ENCODE results near the gene SRL. TPM values are rescaled to one million over a fixed set of nuclear protein-coding genes. Genes with fewer than 3 reads are reported as not detected.

The SRL gene
- total and polyA plus RNA-seq, 2 donors (not counting 1 experiment from before 2014, with no cell fraction given), result not detected

DNA sequence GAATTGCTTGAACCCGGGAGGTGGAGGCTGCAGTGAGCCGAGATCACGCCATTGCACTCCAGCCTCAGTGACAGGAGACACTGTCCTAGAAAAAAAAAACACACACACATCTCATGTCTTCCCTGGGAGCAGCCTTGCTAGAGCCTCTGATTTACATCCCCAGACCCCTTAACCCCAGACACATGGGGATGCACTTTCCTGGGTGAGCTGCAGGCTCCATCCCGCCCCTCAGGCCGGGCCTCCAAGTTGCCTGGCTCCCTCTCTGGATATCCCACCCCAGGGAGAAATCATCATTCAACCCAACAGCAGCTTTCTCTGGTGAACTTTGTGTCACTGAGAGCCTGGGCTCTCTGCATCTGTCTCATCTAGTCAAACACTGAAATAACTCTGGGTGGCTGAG lies 21.5 kb downstream of the SRL start:
- Mint-ChIP-seq H3K9me3 (ENCODE audit: insufficient read depth) (no peaks in the 10 kb centered on the region), H3K4me3 (no peak overlapping the region), H3K4me1 (no peaks in the 10 kb centered on the region), H3K27ac (no peak overlapping the region), H3K27me3 (peaks cover 16% of the 10 kb centered on the region)
- ChIA-PET POLR2A (no interaction called here), CTCF (interaction anchor here (0.7 kb wide), 1 partner anchor 1425 kb away, joined by 5 read pairs; no protein-coding TSS in a partner anchor)
- Histone ChIP-seq H3K4me3 (ENCODE audit: control extremely low read depth in 1 of 5, extremely low read depth in 1 of 5, insufficient read depth in 1 of 5, low read depth in 2 of 5, low read length in 4 of 5) (no peak overlapping the region), H3K27me3 (replicated peaks in 1 of 4; ENCODE audit: control extremely low read depth in 1 of 4, control insufficient read depth in 3 of 4, insufficient read depth in 4 of 4, low read length in 3 of 4) (peaks cover 0 to 3% (median 0%) of the 10 kb centered on the region in 4 experiments), H3K4me2 (replicated peaks; ENCODE audit: low read depth, low read length, poor library complexity, severe bottlenecking) (no peak overlapping the region), H3K9ac (ENCODE audit: low read length) (no peak overlapping the region), H3K36me3 (replicated peaks in 1 of 2; ENCODE audit: control extremely low read depth in 1 of 2, control insufficient read depth in 1 of 2, extremely low read depth in 1 of 2, insufficient read depth in 2 of 2, low read length in 1 of 2) (no peaks in the 10 kb centered on the region), H4K20me1 (ENCODE audit: control insufficient read depth, insufficient read depth, low read length, poor library complexity, severe bottlenecking) (no peaks in the 10 kb centered on the region), H3K79me2 (ENCODE audit: control insufficient read depth, insufficient read depth, low read length) (no peaks in the 10 kb centered on the region), H2AFZ (ENCODE audit: insufficient read depth, low read depth, low read length, poor library complexity, severe bottlenecking) (no peak overlapping the region), H3K4me1 (ENCODE audit: control insufficient read depth in 2 of 2, insufficient read depth in 2 of 2, low read length in 2 of 2) (no peaks in the 10 kb centered on the region), H3K27ac (ENCODE audit: low read length in 2 of 2) (no peak overlapping the region), H3K9me3 (ENCODE audit: control extremely low read depth in 1 of 3, control insufficient read depth in 2 of 3, insufficient read depth in 1 of 3, low read length in 2 of 3) (no peaks in the 10 kb centered on the region)
- no peak for DNase-seq
- ATAC-seq (ENCODE audit: low read depth), result no peak
- TF ChIP-seq EZH2 (IDR thresholded peaks at IDR 0.05; ENCODE audit: borderline replicate concordance, insufficient read depth, low read depth, low read length, poor library complexity, severe bottlenecking), result no peak
- TF ChIP-seq, protein P1, sequence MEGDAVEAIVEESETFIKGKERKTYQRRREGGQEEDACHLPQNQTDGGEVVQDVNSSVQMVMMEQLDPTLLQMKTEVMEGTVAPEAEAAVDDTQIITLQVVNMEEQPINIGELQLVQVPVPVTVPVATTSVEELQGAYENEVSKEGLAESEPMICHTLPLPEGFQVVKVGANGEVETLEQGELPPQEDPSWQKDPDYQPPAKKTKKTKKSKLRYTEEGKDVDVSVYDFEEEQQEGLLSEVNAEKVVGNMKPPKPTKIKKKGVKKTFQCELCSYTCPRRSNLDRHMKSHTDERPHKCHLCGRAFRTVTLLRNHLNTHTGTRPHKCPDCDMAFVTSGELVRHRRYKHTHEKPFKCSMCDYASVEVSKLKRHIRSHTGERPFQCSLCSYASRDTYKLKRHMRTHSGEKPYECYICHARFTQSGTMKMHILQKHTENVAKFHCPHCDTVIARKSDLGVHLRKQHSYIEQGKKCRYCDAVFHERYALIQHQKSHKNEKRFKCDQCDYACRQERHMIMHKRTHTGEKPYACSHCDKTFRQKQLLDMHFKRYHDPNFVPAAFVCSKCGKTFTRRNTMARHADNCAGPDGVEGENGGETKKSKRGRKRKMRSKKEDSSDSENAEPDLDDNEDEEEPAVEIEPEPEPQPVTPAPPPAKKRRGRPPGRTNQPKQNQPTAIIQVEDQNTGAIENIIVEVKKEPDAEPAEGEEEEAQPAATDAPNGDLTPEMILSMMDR (IDR thresholded peaks at IDR 0.05), result no peak
- 87% methylated on average over 5 of the region's 5 CpGs for WGBS (ENCODE audit: insufficient coverage)
- intact Hi-C loops (cut with micrococcal nuclease), result no loop called here

DNA sequence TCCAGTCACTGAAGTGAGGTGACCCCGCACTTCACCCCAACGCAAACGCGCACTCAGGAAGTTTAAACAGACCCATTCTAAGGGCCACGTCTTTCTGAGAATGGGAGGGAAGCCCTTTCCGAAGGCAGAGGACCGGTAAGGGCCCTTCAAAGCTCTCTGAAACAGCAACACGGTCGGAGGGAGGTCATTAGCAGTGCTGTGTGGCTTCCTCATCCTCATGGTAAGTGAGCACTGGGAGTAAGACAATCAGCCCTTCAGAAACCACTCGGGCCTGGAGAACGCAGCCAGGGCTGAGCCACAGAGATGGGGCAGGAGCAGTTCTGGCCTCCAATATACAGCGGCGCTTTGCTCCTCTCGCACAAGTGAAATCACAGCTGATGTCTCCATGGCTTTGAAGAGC lies 23.7 kb downstream of the SRL start:
- no peaks in the 10 kb centered on the region for H4K20me1 ChIP-seq (ENCODE audit: control insufficient read depth, insufficient read depth, low read length, poor library complexity, severe bottlenecking)
- no peak for DNase-seq
- ChIA-PET POLR2A (no interaction called here), CTCF (no interaction called here)
- no peak overlapping the region for H3K9ac ChIP-seq (ENCODE audit: low read length)
- TF ChIP-seq, protein P1 (IDR thresholded peaks at IDR 0.05), result no peak
- Mint-ChIP-seq H3K27ac (no peak overlapping the region), H3K9me3 (ENCODE audit: insufficient read depth) (no peaks in the 10 kb centered on the region), H3K27me3 (peaks cover 15% of the 10 kb centered on the region), H3K4me1 (no peaks in the 10 kb centered on the region), H3K4me3 (no peak overlapping the region)
- H3K36me3 ChIP-seq (replicated peaks in 1 of 2; ENCODE audit: control extremely low read depth in 1 of 2, control insufficient read depth in 1 of 2, extremely low read depth in 1 of 2, insufficient read depth in 2 of 2, low read length in 1 of 2), result no peaks in the 10 kb centered on the region
- no peak overlapping the region for H2AFZ ChIP-seq (ENCODE audit: insufficient read depth, low read depth, low read length, poor library complexity, severe bottlenecking)
- no peaks in the 10 kb centered on the region for H3K9me3 ChIP-seq (ENCODE audit: control extremely low read depth in 1 of 3, control insufficient read depth in 2 of 3, insufficient read depth in 1 of 3, low read length in 2 of 3)
- no peaks in the 10 kb centered on the region for H3K79me2 ChIP-seq (ENCODE audit: control insufficient read depth, insufficient read depth, low read length)
- H3K27me3 ChIP-seq (replicated peaks in 1 of 4; ENCODE audit: control extremely low read depth in 1 of 4, control insufficient read depth in 3 of 4, insufficient read depth in 4 of 4, low read length in 3 of 4), result peaks cover 0 to 5% (median 0%) of the 10 kb centered on the region in 4 experiments
- H3K4me2 ChIP-seq (replicated peaks; ENCODE audit: low read depth, low read length, poor library complexity, severe bottlenecking), result no peak overlapping the region
- ATAC-seq (ENCODE audit: low read depth), result no peak
- H3K27ac ChIP-seq (ENCODE audit: low read length in 2 of 2), result no peak overlapping the region
- no peaks in the 10 kb centered on the region for H3K4me1 ChIP-seq (ENCODE audit: control insufficient read depth in 2 of 2, insufficient read depth in 2 of 2, low read length in 2 of 2)
- 99% methylated on average over 14 of the region's 14 CpGs for WGBS (ENCODE audit: insufficient coverage)
- intact Hi-C loops (cut with micrococcal nuclease), result no loop called here
- no peak overlapping the region for H3K4me3 ChIP-seq (ENCODE audit: control extremely low read depth in 1 of 5, extremely low read depth in 1 of 5, insufficient read depth in 1 of 5, low read depth in 2 of 5, low read length in 4 of 5)
